ENCODE results near the gene PRRC1.

PRRC1 gene

GRCh38 chr5:127601601-127602000 lies 84.2 kb downstream of the PRRC1 start:
- no peak for DNase-seq (ENCODE audit: low read depth)
- TF ChIP-seq CTCF (IDR thresholded peaks at IDR 0.05; ENCODE audit: control insufficient read depth, insufficient read depth, low read depth, low read length, missing control alignments): no peak
- H3K4me3 ChIP-seq (ENCODE audit: control insufficient read depth, low read depth, low read length): no peak overlapping the region

DNA sequence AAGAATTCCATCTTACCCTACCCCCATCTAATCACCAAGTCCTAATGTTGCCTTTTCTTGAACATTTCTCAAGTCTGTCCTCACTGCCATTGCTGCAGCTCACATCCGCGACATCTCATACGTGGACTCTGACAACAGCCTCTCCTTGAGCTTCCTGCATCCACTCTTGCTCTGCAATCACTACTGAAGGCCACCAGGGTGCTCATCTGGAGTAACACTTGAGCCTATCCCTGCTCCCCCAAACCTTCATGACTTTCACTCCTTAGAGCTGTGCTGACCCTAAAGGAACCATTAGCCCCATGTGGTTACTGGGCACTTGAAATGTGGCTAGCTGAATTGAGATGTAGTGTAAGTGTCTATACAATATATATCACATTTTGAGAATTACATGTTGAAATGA lies 85.0 kb downstream of the PRRC1 start:
- no peak overlapping the region for H3K4me3 ChIP-seq (ENCODE audit: control insufficient read depth, low read depth, low read length)
- no peak for DNase-seq (ENCODE audit: low read depth)

GRCh38 chr5:127602896-127603844 lies 85.7 kb downstream of the PRRC1 start:
- no peak for DNase-seq (ENCODE audit: low read depth)
- no peak for TF ChIP-seq CTCF (IDR thresholded peaks at IDR 0.05; ENCODE audit: control insufficient read depth, insufficient read depth, low read depth, low read length, missing control alignments)
- no peak overlapping the region for H3K4me3 ChIP-seq (ENCODE audit: control insufficient read depth, low read depth, low read length)

More for the DNA sequence above, 85.0 kb downstream of the PRRC1 start:
- TF ChIP-seq CTCF (IDR thresholded peaks at IDR 0.05; ENCODE audit: control insufficient read depth, insufficient read depth, low read depth, low read length, missing control alignments): no peak
